HEK293 (cell line): ENCODE measurements around the gene DENND1A.

Experiments used
- CTCF ChIA-PET: fragments of 350-600 bp; formaldehyde crosslinking; extraction: SDS; loops from one replicate; lab custom pipeline; 2021; ENCODE audit warnings: antibody characterized with exemption; lab: Yijun Ruan, JAX
- POLR2A ChIA-PET: fragments of 300-600 bp; formaldehyde crosslinking; extraction: SDS; loops from one replicate; lab custom pipeline; 2020; ENCODE audit warnings: antibody characterized with exemption, inconsistent platforms; lab: Yijun Ruan, JAX
- H3K27ac ChIP-seq: fragments of 200-500 bp; sonication (Bioruptor generic); 2 replicates; pipeline ENCODE4 v1.5.1; 2014; ENCODE audit warnings: low read depth, low read length, control low read depth, inconsistent platforms; ENCODE audit errors: extremely low read depth
- H3K36me3 ChIP-seq, 2 experiments: fragments of 200-500 bp in 1 of 2; sonication (Bioruptor generic) in 1 of 2; 1 replicate in 1 of 2; 2 replicates in 1 of 2; pipeline ENCODE4 v1.5.1; 2014 to 2017; ENCODE audit warnings: inconsistent platforms in 2 of 2, low read length in 2 of 2; ENCODE audit not compliant: control insufficient read depth in 2 of 2, insufficient read depth in 1 of 2
- H3K4me1 ChIP-seq: fragments of 200-500 bp; sonication (Bioruptor generic); 2 replicates; pipeline ENCODE4 v1.5.1; 2014; ENCODE audit warnings: mild to moderate bottlenecking, low read length, inconsistent platforms; ENCODE audit not compliant: control insufficient read depth, insufficient read depth
- H3K4me3 ChIP-seq: 2 replicates; pipeline ENCODE4 v1.5.1; 2011; ENCODE audit warnings: low read depth, mild to moderate bottlenecking, control low read depth, low read length, moderate library complexity
- H3K9me3 ChIP-seq: fragments of 200-500 bp; sonication (Bioruptor generic); 2 replicates; pipeline ENCODE4 v1.5.1; 2014; ENCODE audit warnings: low read depth, low read length, inconsistent platforms; ENCODE audit not compliant: control insufficient read depth, insufficient read depth
- IKZF3 ChIP-seq: fragments of 450-650 bp; IDR thresholded peaks from 2 replicates; pipeline ENCODE4 v1.5.0; 2018; ENCODE audit warnings: missing biosample characterization, mild to moderate bottlenecking, missing genetic modification characterization, moderate library complexity
- SCRT2 ChIP-seq: fragments of 450-650 bp; formaldehyde crosslinking; IDR thresholded peaks from 2 replicates; pipeline ENCODE4 v1.5.1; 2016; ENCODE audit warnings: missing biosample characterization, missing genetic modification characterization
- SETDB1 ChIP-seq: IDR thresholded peaks from one replicate; pipeline ENCODE4 v1.6.1; 2017; ENCODE audit warnings: mild to moderate bottlenecking, low read length, moderate library complexity, mixed read lengths; ENCODE audit not compliant: insufficient read length
- SP2 ChIP-seq: fragments of 450-650 bp; formaldehyde crosslinking; IDR thresholded peaks from 2 replicates; pipeline ENCODE4 v1.5.1; 2016; ENCODE audit warnings: missing biosample characterization, missing genetic modification characterization
- YY2 ChIP-seq: fragments of 450-650 bp; formaldehyde crosslinking; IDR thresholded peaks from 2 replicates; pipeline ENCODE4 v1.5.1; 2016; ENCODE audit warnings: missing biosample characterization, missing genetic modification characterization
- ZFHX2 ChIP-seq: fragments of 450-650 bp; formaldehyde crosslinking; conservative IDR thresholded peaks from 2 replicates; pipeline ENCODE4 v1.5.1; 2016; ENCODE audit warnings: missing biosample characterization, missing genetic modification characterization
- ZFP37 ChIP-seq: fragments of 450-650 bp; formaldehyde crosslinking; IDR thresholded peaks from 2 replicates; pipeline ENCODE4 v1.5.1; 2016; ENCODE audit warnings: missing biosample characterization, missing genetic modification characterization
- ZNF10 ChIP-seq: fragments of 450-650 bp; formaldehyde crosslinking; IDR thresholded peaks from 2 replicates; pipeline ENCODE4 v1.5.1; 2017; ENCODE audit warnings: missing biosample characterization, missing genetic modification characterization
- ZNF132 ChIP-seq: fragments of 450-650 bp; formaldehyde crosslinking; IDR thresholded peaks from 2 replicates; pipeline ENCODE4 v1.5.1; 2017; ENCODE audit warnings: missing biosample characterization, missing genetic modification characterization, borderline replicate concordance
- ZNF138 ChIP-seq: fragments of 450-650 bp; formaldehyde crosslinking; IDR thresholded peaks from 2 replicates; pipeline ENCODE4 v1.5.1; 2016; ENCODE audit warnings: missing biosample characterization, missing genetic modification characterization, borderline replicate concordance
- ZNF211 ChIP-seq: fragments of 450-650 bp; formaldehyde crosslinking; IDR thresholded peaks from 2 replicates; pipeline ENCODE4 v1.5.1; 2016; ENCODE audit warnings: low read depth, missing biosample characterization, missing genetic modification characterization
- ZNF558 ChIP-seq: fragments of 450-650 bp; formaldehyde crosslinking; IDR thresholded peaks from 2 replicates; pipeline ENCODE4 v1.5.1; 2016; ENCODE audit warnings: missing biosample characterization, missing genetic modification characterization
- ZNF600 ChIP-seq: fragments of 450-650 bp; formaldehyde crosslinking; IDR thresholded peaks from 2 replicates; pipeline ENCODE4 v1.5.1; 2016; ENCODE audit warnings: missing biosample characterization, missing genetic modification characterization
- ZNF830 ChIP-seq: fragments of 450-650 bp; IDR thresholded peaks from 2 replicates; pipeline ENCODE4 v1.5.0; 2018; ENCODE audit warnings: missing biosample characterization, missing genetic modification characterization, low read depth, mild to moderate bottlenecking, moderate library complexity
- TF ChIP-seq, protein P1 (sequence below): IDR thresholded peaks from 2 replicates; pipeline ENCODE4 v1.6.1; 2011; ENCODE audit warnings: mild to moderate bottlenecking, low read depth, low read length, borderline replicate concordance

Gene DENND1A

DNA sequence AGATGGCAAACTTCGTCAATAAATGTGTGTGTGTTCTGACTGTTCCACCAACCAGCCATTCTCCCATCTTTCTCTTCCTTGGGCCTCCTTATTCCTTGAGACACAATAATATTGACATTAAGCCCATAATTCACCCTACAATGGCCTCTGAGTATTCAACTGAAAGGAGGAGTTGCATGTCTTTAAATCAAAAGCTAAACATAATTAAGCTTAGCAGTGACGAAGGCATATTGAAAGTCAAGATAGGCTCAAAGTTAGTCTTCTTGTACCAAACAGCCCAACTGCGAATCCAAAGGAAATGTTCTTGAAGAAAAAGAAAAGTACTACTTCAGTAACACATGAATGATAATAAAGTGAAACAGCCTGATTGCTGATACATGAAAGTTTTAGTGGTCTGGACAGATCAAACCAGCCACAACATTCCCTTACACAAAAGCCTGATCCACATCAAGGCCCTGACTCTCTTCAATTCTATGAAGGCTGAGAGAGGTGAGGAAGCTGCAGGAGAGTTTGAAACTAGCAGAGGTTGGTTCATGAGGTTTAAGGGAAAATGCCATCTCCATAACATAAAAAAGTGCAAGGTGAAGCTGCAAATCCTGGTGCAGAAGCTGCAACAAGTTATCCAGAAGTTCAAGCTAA, 81.4 kb downstream of the DENND1A start:
- Histone ChIP-seq H3K36me3 (no peaks in the 10 kb centered on the region), H3K9me3 (no peaks in the 10 kb centered on the region), H3K4me3 (no peak overlapping the region), H3K27ac (no peak overlapping the region), H3K4me1 (no peaks in the 10 kb centered on the region)
- ChIA-PET CTCF (no interaction called here), POLR2A (no interaction called here)
- no peak for TF ChIP-seq ZNF600 (tag by site-specific recombination)

DNA sequence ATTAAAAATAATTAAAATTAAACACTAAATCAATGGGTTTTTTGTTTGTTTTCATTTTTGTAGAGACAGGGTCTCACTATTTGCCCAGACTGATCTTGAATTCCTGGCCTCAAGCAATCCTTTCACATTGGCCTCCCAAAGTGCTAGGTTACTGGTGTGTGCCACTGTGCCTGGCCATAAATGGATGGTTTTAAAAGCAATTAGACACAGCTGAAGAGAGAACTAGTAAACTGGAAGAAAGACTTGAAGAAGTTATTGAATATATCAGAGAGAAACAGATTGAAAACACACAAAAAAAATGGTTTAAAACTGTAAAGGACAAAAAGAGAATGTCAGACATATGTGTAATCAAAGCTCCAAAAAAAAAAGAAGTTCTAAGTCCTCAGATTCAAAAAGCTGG, 83.0 kb downstream of the DENND1A start:
- Histone ChIP-seq H3K4me3 (no peak overlapping the region), H3K27ac (no peak overlapping the region), H3K4me1 (no peaks in the 10 kb centered on the region), H3K9me3 (no peaks in the 10 kb centered on the region), H3K36me3 (no peaks in the 10 kb centered on the region)
- ChIA-PET POLR2A (no interaction called here), CTCF (no interaction called here)
- peak; percentile 61 for TF ChIP-seq SETDB1
- no peak for TF ChIP-seq SP2 (tag by site-specific recombination)
- TF ChIP-seq ZFP37, result no peak

DNA sequence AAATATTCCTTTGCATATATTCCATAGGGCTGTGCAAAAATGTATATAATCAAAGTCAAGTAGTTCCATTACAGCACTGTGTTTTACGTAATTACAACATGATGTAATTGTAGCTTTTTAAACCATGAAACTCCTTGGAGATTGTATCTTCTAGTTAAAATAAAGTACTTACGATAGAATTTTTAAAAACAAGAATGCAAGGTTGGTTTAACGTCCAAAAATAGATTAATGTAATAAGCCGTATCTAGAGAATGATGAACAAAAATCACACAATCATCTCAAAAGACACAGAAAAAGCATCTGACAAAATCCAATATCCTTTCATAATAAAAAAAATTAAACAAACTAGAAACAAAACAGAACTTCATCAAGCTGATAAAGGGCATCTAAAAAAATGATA, 86.2 kb downstream of the DENND1A start:
- no peak overlapping the region for H3K4me3 ChIP-seq
- H3K27ac ChIP-seq, result no peak overlapping the region
- ChIA-PET POLR2A (no interaction called here), CTCF (interaction anchor here (0.6 to 1.0 kb wide), 2 partner anchors 9 to 35 kb away, joined by 3 to 4 read pairs; no protein-coding TSS in a partner anchor)
- no peak for TF ChIP-seq YY2 (tag by site-specific recombination)
- TF ChIP-seq, protein P1, sequence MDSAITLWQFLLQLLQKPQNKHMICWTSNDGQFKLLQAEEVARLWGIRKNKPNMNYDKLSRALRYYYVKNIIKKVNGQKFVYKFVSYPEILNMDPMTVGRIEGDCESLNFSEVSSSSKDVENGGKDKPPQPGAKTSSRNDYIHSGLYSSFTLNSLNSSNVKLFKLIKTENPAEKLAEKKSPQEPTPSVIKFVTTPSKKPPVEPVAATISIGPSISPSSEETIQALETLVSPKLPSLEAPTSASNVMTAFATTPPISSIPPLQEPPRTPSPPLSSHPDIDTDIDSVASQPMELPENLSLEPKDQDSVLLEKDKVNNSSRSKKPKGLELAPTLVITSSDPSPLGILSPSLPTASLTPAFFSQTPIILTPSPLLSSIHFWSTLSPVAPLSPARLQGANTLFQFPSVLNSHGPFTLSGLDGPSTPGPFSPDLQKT, result no peak
- no peak for TF ChIP-seq ZNF558 (tag by site-specific recombination)
- TF ChIP-seq ZNF830, result no peak
- H3K36me3 ChIP-seq, result no peaks in the 10 kb centered on the region
- no peaks in the 10 kb centered on the region for H3K9me3 ChIP-seq
- 0 out of 2 replicates have a peak, but pooled peaks cover 3% of the 10 kb centered on the region for H3K4me1 ChIP-seq

DNA sequence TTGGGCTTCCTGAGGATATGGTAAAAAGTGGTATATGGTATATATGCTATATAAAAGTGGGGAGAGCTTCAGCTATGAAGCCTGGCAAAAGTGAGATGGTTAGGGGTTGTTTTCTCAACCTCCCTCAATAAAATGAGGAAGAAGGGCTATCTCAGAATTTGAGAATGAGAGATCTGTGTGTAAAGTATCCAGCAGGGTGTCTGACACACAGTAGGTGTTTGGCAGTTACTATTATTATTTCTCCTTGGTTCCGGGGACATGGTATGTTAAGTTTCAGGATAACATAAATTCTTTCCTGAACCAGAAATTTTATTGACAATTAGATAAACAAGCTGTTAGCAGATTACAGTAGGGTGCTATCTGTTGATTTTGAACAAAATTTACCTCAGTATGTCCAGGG, 94.1 kb downstream of the DENND1A start:
- no peak overlapping the region for H3K27ac ChIP-seq
- no peaks in the 10 kb centered on the region for H3K36me3 ChIP-seq
- H3K9me3 ChIP-seq, result no peaks in the 10 kb centered on the region
- POLR2A ChIA-PET, result no interaction called here
- no peak overlapping the region for H3K4me3 ChIP-seq
- CTCF ChIA-PET, result no interaction called here
- TF ChIP-seq ZFHX2 (tag by site-specific recombination) (no peak), ZNF10 (tag by site-specific recombination) (no peak), ZNF132 (no peak), SCRT2 (tag by site-specific recombination) (no peak), IKZF3 (tag by site-specific recombination) (0 out of 2 replicates have a peak, but pooled peaks have one; percentile 10), ZNF138 (tag by site-specific recombination) (no peak), ZNF211 (tag by site-specific recombination) (no peak)
- H3K4me1 ChIP-seq, result 0 out of 2 replicates have a peak, but pooled peaks cover 3% of the 10 kb centered on the region
